NCI-H187 treated with DMSO at 0.1 percent for 48 hours (cell line): ENCODE results near the gene MADCAM1.

ENCODE experiments used
- DNase-seq: peaks from one replicate; lab custom pipeline; 2025; lab: John Stamatoyannopoulos, UW

MADCAM1 gene

DNA sequence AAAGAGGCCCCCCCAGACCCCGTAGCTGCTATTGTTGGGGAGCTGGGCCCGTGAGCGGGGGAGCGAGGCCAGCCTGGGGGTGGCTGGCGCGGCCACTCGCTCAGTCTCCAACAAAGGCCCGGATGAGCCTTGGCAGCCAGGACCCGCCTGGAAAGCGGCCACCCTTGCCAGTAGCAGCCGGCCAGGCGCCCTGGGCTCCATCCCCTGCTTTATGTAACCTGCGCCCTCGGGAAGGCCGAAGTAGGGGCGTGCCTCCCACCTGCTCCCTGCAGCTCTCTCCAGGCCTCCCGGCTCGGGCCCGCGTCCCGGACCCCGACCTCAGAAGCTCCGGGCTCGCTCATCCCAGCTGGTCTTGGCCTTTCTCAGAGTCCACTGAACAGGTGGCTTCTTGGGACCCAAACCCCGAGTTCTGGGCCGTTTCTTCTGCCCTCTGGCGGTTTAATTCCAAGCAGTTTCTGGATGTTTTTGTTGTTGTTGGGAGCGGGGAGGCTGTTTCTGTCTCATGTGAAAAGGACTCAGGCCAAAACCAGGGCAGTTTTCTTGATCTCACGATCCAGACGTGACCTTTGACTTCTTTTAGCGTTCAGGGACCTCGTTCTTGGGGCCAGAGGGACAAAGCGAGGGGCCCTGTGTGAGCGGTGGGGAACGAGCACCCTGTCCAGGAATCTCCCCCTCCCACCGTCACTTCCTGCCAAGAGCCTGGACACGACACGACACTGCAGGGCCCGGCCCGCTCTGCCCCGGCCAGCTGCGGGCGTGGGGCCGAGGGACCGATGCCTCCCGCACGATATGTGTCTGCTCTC lies 36.5 kb downstream of the MADCAM1 start:
- no peak for DNase-seq

GRCh38 chr19:533364-534058 lies 37.2 kb downstream of the MADCAM1 start:
- DNase-seq, result no peak

DNA sequence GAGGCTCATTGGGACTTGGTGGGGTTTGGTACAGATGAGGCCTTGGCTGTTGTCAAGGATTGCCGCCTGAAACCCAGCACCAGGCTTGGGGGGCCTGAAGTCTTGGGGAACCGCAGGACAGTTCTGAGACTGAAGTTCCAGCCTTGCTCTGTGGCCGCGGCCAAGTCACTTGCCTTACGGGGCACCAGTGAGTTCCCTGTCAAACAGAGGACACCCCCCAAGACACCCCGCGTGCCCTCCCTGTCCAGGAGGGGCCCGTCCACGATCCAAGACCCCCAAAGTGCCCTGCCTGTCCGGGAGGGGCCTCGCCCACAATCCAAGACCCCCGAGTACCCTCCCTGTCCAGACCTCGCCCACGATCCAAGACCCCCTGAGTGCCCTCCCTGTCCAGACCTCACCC lies 37.8 kb downstream of the MADCAM1 start:
- no peak for DNase-seq

- DNase-seq, result no peak
Observed at GRCh38 chr19:535017-535835, 38.9 kb downstream of the MADCAM1 start.

DNA sequence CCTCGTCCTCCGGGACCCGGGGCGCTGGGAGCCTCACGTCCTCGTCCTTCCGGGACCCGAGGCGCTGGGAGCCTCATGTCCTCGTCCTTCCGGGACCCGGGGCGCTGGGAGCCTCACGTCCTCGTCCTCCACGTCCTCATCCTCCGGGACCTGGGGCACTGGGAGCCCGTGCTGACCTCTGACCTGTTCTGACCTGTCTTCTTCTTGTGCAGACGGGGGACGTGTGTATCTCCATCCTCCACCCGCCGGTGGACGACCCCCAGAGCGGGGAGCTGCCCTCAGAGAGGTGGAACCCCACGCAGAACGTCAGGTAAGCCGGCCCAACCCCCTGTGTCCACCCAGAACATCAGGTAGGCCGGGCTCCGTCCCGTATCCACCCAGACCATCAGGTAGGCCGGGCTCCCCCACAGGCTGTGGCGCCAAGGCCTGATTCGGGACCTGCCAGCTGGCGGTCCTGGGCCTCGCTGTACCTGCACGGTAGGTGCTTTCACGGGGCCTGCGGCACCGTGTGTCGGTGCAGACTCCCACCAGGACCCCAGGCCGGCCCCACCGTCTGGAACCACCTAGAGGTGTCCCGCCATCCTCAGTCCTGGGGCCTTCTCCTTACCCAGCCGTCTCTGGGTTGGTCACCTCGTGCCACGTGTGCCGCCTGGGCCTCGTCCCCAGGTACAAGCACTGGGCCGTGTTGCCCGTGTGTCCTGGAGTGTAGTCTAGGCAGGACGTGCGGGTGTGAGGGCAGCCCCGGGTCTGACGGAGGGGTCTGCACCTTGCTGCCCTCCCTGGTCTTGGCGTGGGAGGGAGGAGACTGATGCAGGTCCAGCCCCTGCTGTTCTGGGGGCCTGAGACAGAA lies 40.0 kb downstream of the MADCAM1 start:
- no peak for DNase-seq

DNA sequence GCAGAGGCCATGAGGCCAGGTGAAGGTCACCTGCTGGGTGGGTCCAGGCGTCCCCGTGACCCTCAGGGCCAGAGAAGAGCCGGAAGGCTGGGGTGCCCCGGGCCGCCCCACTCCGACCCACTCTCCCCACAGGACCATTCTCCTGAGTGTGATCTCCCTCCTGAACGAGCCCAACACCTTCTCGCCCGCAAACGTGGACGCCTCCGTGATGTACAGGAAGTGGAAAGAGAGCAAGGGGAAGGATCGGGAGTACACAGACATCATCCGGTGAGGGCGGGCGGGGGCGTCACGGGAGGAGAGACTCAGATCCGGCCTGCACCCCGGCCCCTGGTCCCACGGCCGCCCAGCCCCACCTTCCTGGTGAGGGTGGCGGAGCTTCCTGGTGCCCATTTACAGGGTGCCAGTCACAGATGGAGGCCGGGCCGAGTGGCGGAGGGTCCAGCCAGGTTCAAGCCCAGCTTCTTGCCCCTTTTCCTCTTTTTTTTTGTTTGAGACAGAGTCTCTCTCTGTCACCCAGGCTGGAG lies 40.7 kb downstream of the MADCAM1 start:
- DNase-seq, result no peak

DNA sequence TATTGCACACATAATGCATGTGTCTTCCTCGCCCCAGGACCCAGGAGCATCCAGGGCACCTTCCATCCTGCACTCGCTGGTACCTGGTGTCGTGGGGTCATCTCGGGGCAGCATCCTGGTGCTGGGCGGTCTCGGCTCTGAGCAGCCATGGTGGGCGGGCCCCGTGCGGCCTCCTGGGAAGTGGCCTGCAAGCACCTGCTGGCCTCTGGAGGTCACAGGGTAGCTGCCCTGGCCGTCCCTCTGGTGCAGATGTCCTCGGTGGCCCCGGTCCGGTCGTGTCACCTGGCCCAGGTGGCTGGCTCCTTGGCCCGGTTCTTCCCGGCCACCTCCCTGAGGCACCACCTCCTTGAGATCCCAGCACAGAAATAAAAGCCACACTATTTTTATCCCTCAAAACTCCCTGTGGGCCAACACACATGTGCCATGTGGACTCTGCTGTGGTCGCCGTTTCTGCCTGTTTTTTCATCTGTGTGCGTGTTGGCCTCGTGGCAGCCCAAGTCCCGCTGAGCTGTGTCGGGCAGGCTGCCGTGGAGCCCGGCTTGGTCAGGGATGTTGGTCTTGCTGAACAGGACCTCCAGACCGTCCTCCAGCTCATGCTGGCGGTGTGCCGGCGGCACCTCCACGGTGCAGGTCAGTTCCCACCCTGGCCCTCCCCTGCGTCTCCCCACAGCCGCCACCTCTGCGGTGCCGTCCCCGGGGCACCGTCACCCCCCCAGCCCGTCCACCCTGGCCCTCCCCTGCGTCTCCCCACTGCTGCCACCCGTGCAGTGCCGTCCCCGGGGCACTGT lies 42.5 kb downstream of the MADCAM1 start:
- DNase-seq, result no peak

DNA sequence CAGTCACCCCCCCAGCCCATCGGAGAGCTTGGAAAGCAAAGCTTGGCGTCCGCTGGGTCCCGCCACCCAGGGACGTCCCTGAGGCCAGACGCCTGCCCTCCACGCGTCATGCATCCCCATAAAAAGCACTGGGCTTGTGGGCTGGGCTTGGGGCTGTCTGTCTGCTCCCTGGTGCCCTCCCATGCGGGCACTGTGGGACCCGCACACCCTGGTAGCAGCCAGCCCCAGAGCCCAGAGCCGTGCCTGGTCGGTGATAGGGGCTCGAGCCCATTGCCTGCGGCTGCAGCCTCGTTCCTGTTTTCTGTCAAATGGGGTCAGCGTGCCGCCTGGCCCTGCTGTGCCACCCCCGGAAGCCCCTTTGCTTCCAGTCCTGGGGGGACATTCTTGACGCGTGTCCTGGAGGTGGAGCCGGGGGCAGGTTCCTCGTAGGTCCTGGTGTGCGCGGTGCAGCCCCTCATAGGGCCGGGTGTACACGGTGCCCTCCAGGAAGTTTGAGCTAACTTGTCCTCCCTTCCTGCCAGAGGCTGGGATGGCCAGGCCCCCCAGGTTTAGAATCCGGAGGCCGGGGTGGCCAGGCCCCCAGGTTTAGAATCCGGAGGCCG lies 43.2 kb downstream of the MADCAM1 start:
- DNase-seq, result no peak

GRCh38 chr19:540867-541637 lies 44.8 kb downstream of the MADCAM1 start:
- no peak for DNase-seq

- no peak for DNase-seq
Observed at GRCh38 chr19:541699-542098, 45.4 kb downstream of the MADCAM1 start.

- no peak for DNase-seq
Observed at GRCh38 chr19:542173-542866, 46.0 kb downstream of the MADCAM1 start.

GRCh38 chr19:543910-544608 lies 47.8 kb downstream of the MADCAM1 start, which contains the start of gene GZMM:
TSS of gene GZMM (plus strand) at chr19:544053. CDS start at chr19:544072, 19 bp downstream.
- DNase-seq, result no peak

- DNase-seq, result no peak
Observed at GRCh38 chr19:547117-547516, 50.8 kb downstream of the MADCAM1 start.

DNA sequence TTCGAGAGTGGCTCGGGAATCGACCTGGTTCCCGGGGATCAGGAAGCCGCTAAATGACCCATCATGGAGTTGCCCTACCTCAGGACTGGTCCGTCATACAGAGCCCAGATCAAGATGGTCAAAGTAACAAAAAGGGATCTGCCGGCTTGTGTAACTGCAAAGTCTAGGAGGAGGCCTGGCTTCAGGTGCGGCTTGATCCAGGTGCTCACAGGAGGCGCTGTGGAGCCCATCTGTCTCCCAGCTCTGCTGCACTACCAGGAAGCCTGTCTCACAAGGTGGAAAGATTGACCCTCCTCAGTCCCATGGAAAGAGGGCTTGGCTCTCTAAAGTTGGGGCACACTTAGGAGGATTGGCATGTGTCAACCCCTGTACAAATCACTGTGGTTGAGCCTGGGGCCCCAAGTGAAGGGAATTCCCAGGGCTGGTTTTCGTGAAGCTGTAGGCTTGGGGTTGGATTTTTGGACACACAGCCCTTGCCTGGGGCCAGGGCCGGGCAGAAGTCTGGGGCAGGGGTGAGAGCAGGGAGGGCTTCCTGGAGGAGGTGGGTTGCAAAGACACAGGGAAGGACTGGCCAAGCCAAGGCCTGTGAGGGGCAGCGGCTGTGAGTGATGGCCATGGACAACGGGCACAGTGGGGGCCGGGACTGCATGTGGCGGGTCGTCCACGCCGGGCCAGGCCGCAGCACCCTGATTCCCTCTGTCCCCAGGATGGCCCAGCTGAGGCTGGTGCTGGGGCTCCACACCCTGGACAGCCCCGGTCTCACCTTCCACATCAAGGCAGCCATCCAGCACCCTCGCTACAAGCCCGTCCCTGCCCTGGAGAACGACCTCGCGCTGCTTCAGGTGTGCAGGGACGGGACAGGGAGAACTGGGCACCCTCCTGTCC lies 51.8 kb downstream of the MADCAM1 start:
- DNase-seq, result no peak

- DNase-seq, result no peak
Observed at GRCh38 chr19:548886-549830, 52.9 kb downstream of the MADCAM1 start.

- DNase-seq, result no peak
Observed at GRCh38 chr19:554817-555216, 58.5 kb downstream of the MADCAM1 start.
